ENCODE data around the gene HS6ST1.

HS6ST1 gene

GRCh38 chr2:128250229-128251025 lies 68.2 kb downstream of the HS6ST1 start:
- FAIRE-seq (no peak), DNase-seq (ENCODE audit: low spot score) (no peak)

- FAIRE-seq (no peak), DNase-seq (ENCODE audit: low spot score) (no peak)
Observed at GRCh38 chr2:128249555-128249954, 69.1 kb downstream of the HS6ST1 start.

GRCh38 chr2:128245813-128246212 lies 72.9 kb downstream of the HS6ST1 start:
- DNase-seq (ENCODE audit: low spot score) (no peak), FAIRE-seq (no peak)

GRCh38 chr2:128241896-128242295 lies 76.8 kb downstream of the HS6ST1 start:
- FAIRE-seq = no peak

GRCh38 chr2:128237911-128238697 lies 80.6 kb downstream of the HS6ST1 start:
- DNase-seq (ENCODE audit: low spot score) = no peak

More at GRCh38 chr2:128241896-128242295, 76.8 kb downstream of the HS6ST1 start:
- DNase-seq (ENCODE audit: low spot score) = no peak

GRCh38 chr2:128237081-128237534 lies 81.6 kb downstream of the HS6ST1 start:
- FAIRE-seq = no peak
- DNase-seq (ENCODE audit: low spot score) = no peak

More at GRCh38 chr2:128237911-128238697, 80.6 kb downstream of the HS6ST1 start:
- no peak for FAIRE-seq

GRCh38 chr2:128236491-128237035 lies 82.1 kb downstream of the HS6ST1 start:
- DNase-seq (ENCODE audit: low spot score) (peak; percentile 46), FAIRE-seq (no peak)

- DNase-seq (ENCODE audit: low spot score) (no peak), FAIRE-seq (no peak)
Observed at GRCh38 chr2:128235581-128235980, 83.1 kb downstream of the HS6ST1 start.

GRCh38 chr2:128234613-128235012 lies 84.1 kb downstream of the HS6ST1 start:
- DNase-seq (ENCODE audit: low spot score) = no peak
- no peak for FAIRE-seq

GRCh38 chr2:128233790-128234395 lies 84.8 kb downstream of the HS6ST1 start:
- no peak for DNase-seq (ENCODE audit: low spot score)
- no peak for FAIRE-seq

GRCh38 chr2:128232965-128233789 lies 85.5 kb downstream of the HS6ST1 start:
- peak; percentile 45 for DNase-seq (ENCODE audit: low spot score)
- no peak for FAIRE-seq

- DNase-seq (ENCODE audit: low spot score) = no peak
- FAIRE-seq = peak; percentile 28
Observed at GRCh38 chr2:128228894-128229293, 89.8 kb downstream of the HS6ST1 start.

- no peak for DNase-seq (ENCODE audit: low spot score)
- no peak for FAIRE-seq
Observed at GRCh38 chr2:128227862-128228261, 90.8 kb downstream of the HS6ST1 start.

GRCh38 chr2:128219891-128220290 lies 98.8 kb downstream of the HS6ST1 start:
- DNase-seq (ENCODE audit: low spot score) (no peak), FAIRE-seq (no peak)

- FAIRE-seq = no peak
- no peak for DNase-seq (ENCODE audit: low spot score)
Observed at GRCh38 chr2:128217671-128218070, 101.0 kb downstream of the HS6ST1 start.

GRCh38 chr2:128215897-128216642 lies 102.6 kb downstream of the HS6ST1 start:
- DNase-seq (ENCODE audit: low spot score) (no peak), FAIRE-seq (no peak)

All from RCC 7860 (cell line).